ENCODE results near the gene PEPD. TPM values are rescaled to one million over a fixed set of nuclear protein-coding genes. Genes with fewer than 3 reads are reported as not detected.

The PEPD gene
- total RNA-seq, 4 donors from 2014 or later, result 40.1 to 61.4 (median 53.4) TPM

DNA sequence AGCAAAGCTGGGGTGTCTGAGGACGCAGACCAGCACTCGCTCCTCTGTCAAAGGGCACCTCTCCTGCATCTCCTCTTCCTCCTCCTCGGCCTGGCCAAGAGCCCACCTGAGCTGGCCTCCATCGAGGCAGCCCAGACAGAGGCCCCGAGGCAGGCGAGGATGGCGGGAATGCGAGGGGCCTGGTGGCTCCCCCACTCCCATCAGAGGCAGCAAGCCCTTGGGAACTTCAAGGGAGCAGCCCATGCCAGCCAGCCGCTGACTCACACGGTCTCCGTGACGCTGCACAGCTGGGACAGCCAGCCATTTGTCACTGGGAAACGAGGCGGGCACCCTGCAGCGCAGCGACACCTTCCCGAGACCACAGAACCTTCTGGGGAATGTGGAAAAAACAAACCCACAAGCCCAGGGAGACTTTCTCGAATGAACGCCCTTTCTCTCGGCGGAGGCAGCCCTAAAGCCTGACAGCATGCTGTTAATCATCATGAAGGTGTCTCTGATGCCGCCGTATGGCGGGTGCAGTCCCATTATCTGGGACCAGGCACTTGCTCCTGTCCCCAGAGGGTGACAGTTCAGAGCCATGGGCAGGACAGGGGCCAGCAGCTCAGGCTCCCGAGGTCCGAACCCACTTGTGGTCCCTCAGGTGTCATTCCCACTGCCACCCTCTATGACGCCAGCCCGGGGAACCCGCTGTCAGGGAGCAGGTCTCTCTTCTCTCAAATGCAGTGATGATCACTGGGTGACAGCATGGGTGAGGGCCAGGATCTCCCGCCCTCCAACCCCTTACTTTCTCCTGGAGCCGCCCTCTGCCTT, 53.0 kb downstream of the PEPD start:
- Histone ChIP-seq H3K4me1 (no peaks in the 10 kb centered on the region), H3K36me3 (peaks cover 0 to 17% (median 0%) of the 10 kb centered on the region in 3 donors), H3K9me3 (no peaks in the 10 kb centered on the region), H3K27ac (no peak overlapping the region), H3K4me3 (no peak overlapping the region), H3K27me3 (no peaks in the 10 kb centered on the region)
- WGBS, 2 donors, result 87 to 98% methylated on average over 6 to 11 of the region's 31 CpGs
- intact Hi-C loops (cut with DNase I), result no loop called here
- no peak for DNase-seq
- TF ChIP-seq, protein P1, sequence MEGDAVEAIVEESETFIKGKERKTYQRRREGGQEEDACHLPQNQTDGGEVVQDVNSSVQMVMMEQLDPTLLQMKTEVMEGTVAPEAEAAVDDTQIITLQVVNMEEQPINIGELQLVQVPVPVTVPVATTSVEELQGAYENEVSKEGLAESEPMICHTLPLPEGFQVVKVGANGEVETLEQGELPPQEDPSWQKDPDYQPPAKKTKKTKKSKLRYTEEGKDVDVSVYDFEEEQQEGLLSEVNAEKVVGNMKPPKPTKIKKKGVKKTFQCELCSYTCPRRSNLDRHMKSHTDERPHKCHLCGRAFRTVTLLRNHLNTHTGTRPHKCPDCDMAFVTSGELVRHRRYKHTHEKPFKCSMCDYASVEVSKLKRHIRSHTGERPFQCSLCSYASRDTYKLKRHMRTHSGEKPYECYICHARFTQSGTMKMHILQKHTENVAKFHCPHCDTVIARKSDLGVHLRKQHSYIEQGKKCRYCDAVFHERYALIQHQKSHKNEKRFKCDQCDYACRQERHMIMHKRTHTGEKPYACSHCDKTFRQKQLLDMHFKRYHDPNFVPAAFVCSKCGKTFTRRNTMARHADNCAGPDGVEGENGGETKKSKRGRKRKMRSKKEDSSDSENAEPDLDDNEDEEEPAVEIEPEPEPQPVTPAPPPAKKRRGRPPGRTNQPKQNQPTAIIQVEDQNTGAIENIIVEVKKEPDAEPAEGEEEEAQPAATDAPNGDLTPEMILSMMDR (IDR thresholded peaks at IDR 0.05), result no peak
- no peak for TF ChIP-seq POLR2A (IDR thresholded peaks at IDR 0.05)

DNA sequence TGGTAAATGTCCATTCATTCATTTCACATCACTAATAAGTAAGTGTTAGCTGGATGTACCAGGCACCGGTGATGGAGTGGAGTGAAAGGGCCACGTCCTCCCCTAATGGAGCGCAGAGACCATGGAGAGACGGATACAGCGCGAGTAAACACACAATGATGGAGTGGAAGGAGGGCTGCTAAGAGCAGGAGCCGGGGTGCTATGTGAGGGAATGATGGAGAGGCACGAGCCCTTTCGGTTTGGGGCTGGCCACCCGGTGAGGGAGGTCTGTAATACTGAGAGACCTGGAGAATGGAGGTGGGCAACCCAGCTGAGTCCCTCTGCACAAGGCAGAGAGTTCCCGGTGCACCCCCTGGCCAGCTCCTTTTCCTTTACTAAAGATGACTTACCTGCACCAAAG, 53.7 kb downstream of the PEPD start:
- TF ChIP-seq POLR2A (IDR thresholded peaks at IDR 0.05), result no peak
- TF ChIP-seq, protein P1 (IDR thresholded peaks at IDR 0.05), result no peak
- intact Hi-C loops (cut with DNase I), result no loop called here
- Histone ChIP-seq H3K27me3 (no peaks in the 10 kb centered on the region), H3K27ac (no peak overlapping the region), H3K4me3 (no peak overlapping the region), H3K36me3 (peaks cover 0 to 23% (median 0%) of the 10 kb centered on the region in 3 donors), H3K9me3 (no peaks in the 10 kb centered on the region), H3K4me1 (no peaks in the 10 kb centered on the region)
- 85 to 90% methylated on average over 11 of the region's 11 CpGs for WGBS, 2 donors
- no peak for DNase-seq

DNA sequence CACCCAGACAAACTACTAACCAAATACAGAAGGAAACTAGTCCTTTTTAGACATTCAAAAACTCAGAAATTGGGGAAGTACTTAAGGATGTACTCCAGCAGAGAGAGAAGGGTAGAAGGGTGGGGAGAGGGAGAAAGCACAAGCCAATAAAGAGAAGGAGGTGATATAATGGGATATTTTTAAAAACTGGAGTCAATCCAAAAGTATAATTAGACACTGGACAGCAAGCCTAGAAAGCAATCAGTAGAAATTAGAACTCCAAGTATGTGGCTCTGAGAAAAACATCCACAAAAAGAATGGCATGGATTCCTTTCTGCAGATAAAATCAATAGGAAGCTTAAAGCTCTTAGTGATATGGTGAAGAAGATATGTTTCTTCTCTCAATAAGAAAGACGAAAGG, 55.8 kb downstream of the PEPD start:
- no peak for TF ChIP-seq POLR2A (IDR thresholded peaks at IDR 0.05)
- TF ChIP-seq, protein P1 (IDR thresholded peaks at IDR 0.05), result no peak
- no peaks in the 10 kb centered on the region for H3K4me1 ChIP-seq
- intact Hi-C loops (cut with DNase I), result no loop called here
- H3K27me3 ChIP-seq, result no peaks in the 10 kb centered on the region
- H3K9me3 ChIP-seq, result no peaks in the 10 kb centered on the region
- H3K4me3 ChIP-seq, result no peak overlapping the region
- H3K27ac ChIP-seq, result no peak overlapping the region
- no peak for DNase-seq
- peaks cover 0 to 41% (median 0%) of the 10 kb centered on the region in 3 donors for H3K36me3 ChIP-seq
- WGBS, 2 donors, result 64 to 83% methylated on average over 1 of the region's 1 CpG

DNA sequence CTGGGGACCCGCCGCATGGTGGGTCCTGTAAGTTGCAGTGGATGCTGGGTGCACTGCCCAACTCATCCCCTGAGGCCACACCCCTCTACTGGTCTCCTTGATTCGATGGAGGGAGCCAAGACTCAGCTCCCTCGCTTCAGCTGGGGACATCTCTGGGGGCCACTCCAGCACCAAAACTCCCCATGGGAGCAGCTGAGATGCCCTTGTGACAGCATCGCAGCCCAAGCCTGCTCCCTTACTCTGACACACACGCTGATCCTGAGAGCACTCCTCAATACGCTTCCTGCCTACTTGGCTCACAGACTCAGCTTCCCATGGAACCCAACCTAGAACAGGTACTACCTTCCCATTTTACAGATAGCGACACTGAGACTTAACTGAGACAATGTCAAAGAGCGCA, 56.2 kb downstream of the PEPD start:
- H3K27ac ChIP-seq, result no peak overlapping the region
- H3K36me3 ChIP-seq, result peaks cover 0 to 45% (median 0%) of the 10 kb centered on the region in 3 donors
- H3K4me3 ChIP-seq, result no peak overlapping the region
- no peak for TF ChIP-seq POLR2A (IDR thresholded peaks at IDR 0.05)
- TF ChIP-seq, protein P1 (IDR thresholded peaks at IDR 0.05), result no peak
- DNase-seq, result no peak
- intact Hi-C loops (cut with DNase I), result no loop called here
- no peaks in the 10 kb centered on the region for H3K9me3 ChIP-seq
- no peaks in the 10 kb centered on the region for H3K4me1 ChIP-seq
- 91 to 95% methylated on average over 4 to 6 of the region's 9 CpGs for WGBS, 2 donors
- H3K27me3 ChIP-seq, result no peaks in the 10 kb centered on the region

DNA sequence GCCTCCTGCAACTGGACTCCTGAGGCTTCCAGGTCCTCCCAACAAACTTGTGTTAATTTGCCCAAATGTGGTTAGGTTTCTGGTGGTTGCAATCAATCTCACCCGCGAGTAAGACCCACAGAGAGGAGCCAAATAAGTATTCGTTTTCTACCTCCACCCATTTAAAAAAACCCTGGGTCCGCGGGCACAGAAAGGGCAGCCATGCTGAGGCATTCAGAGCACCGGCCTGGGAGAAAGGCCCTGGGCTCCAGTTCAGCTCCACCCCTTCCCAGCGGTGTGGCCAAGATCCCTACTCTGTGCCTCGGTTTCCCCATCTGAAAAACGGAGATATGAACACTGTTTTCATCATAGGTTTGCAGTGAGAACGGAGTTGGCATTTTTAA, 56.9 kb downstream of the PEPD start:
- no peaks in the 10 kb centered on the region for H3K9me3 ChIP-seq
- WGBS, 2 donors, result 77 to 79% methylated on average over 6 to 7 of the region's 10 CpGs
- intact Hi-C loops (cut with DNase I), result no loop called here
- H3K4me1 ChIP-seq, result no peaks in the 10 kb centered on the region
- no peak overlapping the region for H3K27ac ChIP-seq
- peaks cover 0 to 48% (median 0%) of the 10 kb centered on the region in 3 donors for H3K36me3 ChIP-seq
- DNase-seq, result no peak
- H3K27me3 ChIP-seq, result no peaks in the 10 kb centered on the region
- TF ChIP-seq, protein P1 (IDR thresholded peaks at IDR 0.05), result no peak
- TF ChIP-seq POLR2A (IDR thresholded peaks at IDR 0.05), result no peak
- H3K4me3 ChIP-seq, result no peak overlapping the region

Measured in esophagus squamous epithelium (tissue), 5 donors.